ENCODE data around the gene NBEA. TPM values are rescaled to one million over a fixed set of nuclear protein-coding genes. Genes with fewer than 3 reads are reported as not detected.

Gene NBEA
- total RNA-seq, 1 experiment from 2014 or later = 3.3 TPM

DNA sequence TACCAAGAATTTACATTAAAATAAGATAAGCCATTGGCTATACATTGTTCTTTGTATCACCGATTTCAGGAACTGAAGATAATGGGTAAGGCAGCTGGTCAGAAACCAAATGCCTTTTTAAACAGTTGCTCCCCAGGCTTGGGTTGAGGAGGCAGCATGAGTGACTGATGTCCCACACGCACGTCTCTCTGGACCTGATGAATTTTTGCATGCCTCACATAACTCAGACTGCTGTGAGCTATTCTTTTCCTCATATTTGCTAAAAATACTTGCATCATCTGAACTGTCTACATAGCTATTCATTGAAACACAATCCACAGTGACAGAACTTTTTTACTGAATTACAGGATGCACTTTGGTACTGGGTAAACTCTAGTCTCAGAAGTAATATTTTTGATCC, 658.1 kb downstream of the NBEA start:
- BruUV-seq (replicated peaks) = no TSS peak
- TF ChIP-seq, protein P1, sequence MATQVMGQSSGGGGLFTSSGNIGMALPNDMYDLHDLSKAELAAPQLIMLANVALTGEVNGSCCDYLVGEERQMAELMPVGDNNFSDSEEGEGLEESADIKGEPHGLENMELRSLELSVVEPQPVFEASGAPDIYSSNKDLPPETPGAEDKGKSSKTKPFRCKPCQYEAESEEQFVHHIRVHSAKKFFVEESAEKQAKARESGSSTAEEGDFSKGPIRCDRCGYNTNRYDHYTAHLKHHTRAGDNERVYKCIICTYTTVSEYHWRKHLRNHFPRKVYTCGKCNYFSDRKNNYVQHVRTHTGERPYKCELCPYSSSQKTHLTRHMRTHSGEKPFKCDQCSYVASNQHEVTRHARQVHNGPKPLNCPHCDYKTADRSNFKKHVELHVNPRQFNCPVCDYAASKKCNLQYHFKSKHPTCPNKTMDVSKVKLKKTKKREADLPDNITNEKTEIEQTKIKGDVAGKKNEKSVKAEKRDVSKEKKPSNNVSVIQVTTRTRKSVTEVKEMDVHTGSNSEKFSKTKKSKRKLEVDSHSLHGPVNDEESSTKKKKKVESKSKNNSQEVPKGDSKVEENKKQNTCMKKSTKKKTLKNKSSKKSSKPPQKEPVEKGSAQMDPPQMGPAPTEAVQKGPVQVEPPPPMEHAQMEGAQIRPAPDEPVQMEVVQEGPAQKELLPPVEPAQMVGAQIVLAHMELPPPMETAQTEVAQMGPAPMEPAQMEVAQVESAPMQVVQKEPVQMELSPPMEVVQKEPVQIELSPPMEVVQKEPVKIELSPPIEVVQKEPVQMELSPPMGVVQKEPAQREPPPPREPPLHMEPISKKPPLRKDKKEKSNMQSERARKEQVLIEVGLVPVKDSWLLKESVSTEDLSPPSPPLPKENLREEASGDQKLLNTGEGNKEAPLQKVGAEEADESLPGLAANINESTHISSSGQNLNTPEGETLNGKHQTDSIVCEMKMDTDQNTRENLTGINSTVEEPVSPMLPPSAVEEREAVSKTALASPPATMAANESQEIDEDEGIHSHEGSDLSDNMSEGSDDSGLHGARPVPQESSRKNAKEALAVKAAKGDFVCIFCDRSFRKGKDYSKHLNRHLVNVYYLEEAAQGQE (IDR thresholded peaks at IDR 0.05; ENCODE audit: insufficient read depth in 1 of 2, low read depth in 2 of 2, low read length in 1 of 2) = no peak
- TF ChIP-seq TCF7L2 (IDR thresholded peaks at IDR 0.05; ENCODE audit: low read depth, low read length) (no peak), POLR2AphosphoS5 (IDR thresholded peaks at IDR 0.05; ENCODE audit: low read depth, low read length) (no peak), SIN3A (IDR thresholded peaks at IDR 0.05; ENCODE audit: borderline replicate concordance, insufficient read depth, low read depth, low read length) (no peak)
- TF ChIP-seq, protein P2, sequence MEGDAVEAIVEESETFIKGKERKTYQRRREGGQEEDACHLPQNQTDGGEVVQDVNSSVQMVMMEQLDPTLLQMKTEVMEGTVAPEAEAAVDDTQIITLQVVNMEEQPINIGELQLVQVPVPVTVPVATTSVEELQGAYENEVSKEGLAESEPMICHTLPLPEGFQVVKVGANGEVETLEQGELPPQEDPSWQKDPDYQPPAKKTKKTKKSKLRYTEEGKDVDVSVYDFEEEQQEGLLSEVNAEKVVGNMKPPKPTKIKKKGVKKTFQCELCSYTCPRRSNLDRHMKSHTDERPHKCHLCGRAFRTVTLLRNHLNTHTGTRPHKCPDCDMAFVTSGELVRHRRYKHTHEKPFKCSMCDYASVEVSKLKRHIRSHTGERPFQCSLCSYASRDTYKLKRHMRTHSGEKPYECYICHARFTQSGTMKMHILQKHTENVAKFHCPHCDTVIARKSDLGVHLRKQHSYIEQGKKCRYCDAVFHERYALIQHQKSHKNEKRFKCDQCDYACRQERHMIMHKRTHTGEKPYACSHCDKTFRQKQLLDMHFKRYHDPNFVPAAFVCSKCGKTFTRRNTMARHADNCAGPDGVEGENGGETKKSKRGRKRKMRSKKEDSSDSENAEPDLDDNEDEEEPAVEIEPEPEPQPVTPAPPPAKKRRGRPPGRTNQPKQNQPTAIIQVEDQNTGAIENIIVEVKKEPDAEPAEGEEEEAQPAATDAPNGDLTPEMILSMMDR (IDR thresholded peaks at IDR 0.05) = no peak
- H3K4me3 ChIP-seq (ENCODE audit: low read depth in 2 of 2, low read length in 2 of 2) = no peak overlapping the region
- no peak overlapping the region for H3K27ac ChIP-seq (ENCODE audit: low read length)
- no peaks in the 10 kb centered on the region for H3K27me3 ChIP-seq (ENCODE audit: control insufficient read depth, insufficient read depth, low read length)
- no peaks in the 10 kb centered on the region for H3K9me3 ChIP-seq (ENCODE audit: control insufficient read depth, insufficient read depth, low read depth, low read length)
- intact Hi-C loops (cut with micrococcal nuclease; ENCODE audit: unreplicated experiment) = no loop called here
- no peaks in the 10 kb centered on the region for H3K36me3 ChIP-seq (ENCODE audit: control insufficient read depth, insufficient read depth, low read length)
- in situ Hi-C loops (cut with HindIII; ENCODE audit: low pct_unique_long_range_greater_than_20kb, low sequenced_read_pairs) = no loop called here
- CTCF ChIA-PET = no interaction called here
- POLR2A ChIA-PET = no interaction called here
- DNase-seq (ENCODE audit: low read depth, low spot score) = no peak
- H3K4me1 ChIP-seq (ENCODE audit: control insufficient read depth, insufficient read depth, low read length) = no peaks in the 10 kb centered on the region
- no peak for ATAC-seq

DNA sequence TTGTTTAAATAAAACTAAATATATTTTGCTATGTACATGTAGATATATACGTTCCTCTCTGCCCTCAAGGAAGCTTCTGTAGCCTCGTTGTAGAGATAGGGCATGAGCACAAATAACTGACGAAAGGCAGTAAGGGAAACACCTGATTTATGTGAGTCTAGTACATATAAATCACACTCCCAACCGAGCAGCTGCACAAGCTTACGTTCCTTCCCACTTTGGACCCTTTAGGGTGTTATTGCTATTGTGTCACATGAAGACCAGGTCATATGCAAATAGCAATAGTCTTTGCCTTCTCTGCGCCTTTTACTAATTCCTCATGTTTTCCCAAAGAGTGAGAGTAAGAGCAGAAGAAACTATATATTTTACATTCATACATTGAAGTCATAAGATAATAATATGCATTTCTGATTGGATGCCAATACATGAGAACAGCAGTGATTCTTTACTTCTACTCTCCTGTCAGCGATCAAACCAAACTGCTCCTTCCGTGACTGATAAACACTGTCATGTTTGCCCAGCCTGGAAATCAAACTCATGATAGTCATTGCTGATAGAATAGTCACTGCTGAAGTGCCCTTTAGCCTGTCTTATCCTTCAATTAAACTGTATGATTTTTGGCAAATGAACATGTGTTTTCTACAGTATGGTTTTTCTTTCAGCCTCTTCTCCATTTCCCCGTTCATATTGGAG, 661.7 kb downstream of the NBEA start:
- no TSS peak for BruUV-seq (replicated peaks)
- no peak overlapping the region for H3K4me3 ChIP-seq (ENCODE audit: low read depth in 2 of 2, low read length in 2 of 2)
- ATAC-seq (no peak), DNase-seq (ENCODE audit: low read depth, low spot score) (no peak)
- POLR2A ChIA-PET = no interaction called here
- intact Hi-C loops (cut with micrococcal nuclease; ENCODE audit: unreplicated experiment) (no loop called here), in situ Hi-C loops (cut with HindIII; ENCODE audit: low pct_unique_long_range_greater_than_20kb, low sequenced_read_pairs) (no loop called here)
- no peaks in the 10 kb centered on the region for H3K4me1 ChIP-seq (ENCODE audit: control insufficient read depth, insufficient read depth, low read length)
- H3K9me3 ChIP-seq (ENCODE audit: control insufficient read depth, insufficient read depth, low read depth, low read length) = no peaks in the 10 kb centered on the region
- no peaks in the 10 kb centered on the region for H3K36me3 ChIP-seq (ENCODE audit: control insufficient read depth, insufficient read depth, low read length)
- no peaks in the 10 kb centered on the region for H3K27me3 ChIP-seq (ENCODE audit: control insufficient read depth, insufficient read depth, low read length)
- no peak overlapping the region for H3K27ac ChIP-seq (ENCODE audit: low read length)
- CTCF ChIA-PET = no interaction called here
- TF ChIP-seq, protein P1 (IDR thresholded peaks at IDR 0.05; ENCODE audit: insufficient read depth in 1 of 2, low read depth in 2 of 2, low read length in 1 of 2) = no peak
- no peak for TF ChIP-seq POLR2AphosphoS5 (IDR thresholded peaks at IDR 0.05; ENCODE audit: low read depth, low read length)
- TF ChIP-seq TCF7L2 (IDR thresholded peaks at IDR 0.05; ENCODE audit: low read depth, low read length) = no peak
- TF ChIP-seq, protein P2 (IDR thresholded peaks at IDR 0.05) = no peak
- TF ChIP-seq SIN3A (IDR thresholded peaks at IDR 0.05; ENCODE audit: borderline replicate concordance, insufficient read depth, low read depth, low read length) = no peak
